NCI-H2107 treated with DMSO at 0.1 percent for 48 hours (cell line): ENCODE data around the gene LTBP3.

Experiments
- DNase-seq: peaks from one replicate; lab custom pipeline; 2025; ENCODE audit not compliant: unreplicated experiment; lab: John Stamatoyannopoulos, UW

LTBP3 gene

DNA sequence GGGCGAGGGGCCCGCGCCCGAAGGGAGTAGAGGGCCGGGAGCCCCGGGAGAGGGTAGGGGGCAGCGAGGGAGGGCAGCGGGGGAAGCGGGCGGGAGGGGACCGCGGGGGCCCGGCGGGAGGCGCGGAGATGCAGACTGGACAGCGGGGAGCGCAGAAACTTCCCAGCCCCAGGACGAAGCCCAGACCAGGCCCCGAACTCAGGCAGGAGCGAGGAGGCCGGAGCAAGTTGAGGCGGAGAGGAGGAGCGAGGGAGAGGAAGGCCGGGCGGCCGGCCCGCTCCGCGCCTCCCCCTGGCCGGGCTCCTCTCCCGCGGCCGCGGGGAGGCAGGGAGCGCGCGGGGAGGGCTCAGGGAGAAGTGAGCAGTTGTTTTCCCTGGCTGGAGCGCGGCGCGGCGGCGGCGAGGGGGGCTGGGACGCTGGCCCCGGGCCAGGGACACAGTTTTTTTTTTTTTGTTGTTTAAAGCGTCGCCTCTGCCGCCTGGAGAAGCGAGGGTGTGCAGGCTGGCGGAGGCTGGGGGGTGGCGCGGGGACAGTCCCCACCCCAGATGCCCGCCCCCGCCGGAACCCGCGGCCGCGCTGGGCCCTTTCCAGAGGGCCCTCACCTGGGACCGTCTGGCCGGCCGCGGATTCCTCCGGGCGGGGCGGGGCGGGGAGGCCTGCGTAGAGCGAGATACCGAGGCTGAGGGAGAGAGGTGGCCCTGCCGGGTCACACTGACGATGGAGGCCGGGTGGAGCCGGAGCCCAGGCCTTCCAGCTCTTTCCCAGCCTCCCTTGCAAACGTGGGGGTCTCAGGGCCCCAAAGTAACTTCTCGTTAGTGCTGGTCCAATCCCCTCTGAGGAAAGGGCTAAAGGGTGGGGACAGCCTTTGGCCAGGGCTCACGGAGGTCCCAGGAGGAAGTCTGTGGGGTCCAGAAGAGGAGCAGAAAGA is at the start of gene LTBP3:
Gene LTBP3 (minus strand): TSS at position 358 of the 928 bp plus-strand sequence. CDS start 400 bp downstream, outside the sequence.
- no peak for DNase-seq

DNA sequence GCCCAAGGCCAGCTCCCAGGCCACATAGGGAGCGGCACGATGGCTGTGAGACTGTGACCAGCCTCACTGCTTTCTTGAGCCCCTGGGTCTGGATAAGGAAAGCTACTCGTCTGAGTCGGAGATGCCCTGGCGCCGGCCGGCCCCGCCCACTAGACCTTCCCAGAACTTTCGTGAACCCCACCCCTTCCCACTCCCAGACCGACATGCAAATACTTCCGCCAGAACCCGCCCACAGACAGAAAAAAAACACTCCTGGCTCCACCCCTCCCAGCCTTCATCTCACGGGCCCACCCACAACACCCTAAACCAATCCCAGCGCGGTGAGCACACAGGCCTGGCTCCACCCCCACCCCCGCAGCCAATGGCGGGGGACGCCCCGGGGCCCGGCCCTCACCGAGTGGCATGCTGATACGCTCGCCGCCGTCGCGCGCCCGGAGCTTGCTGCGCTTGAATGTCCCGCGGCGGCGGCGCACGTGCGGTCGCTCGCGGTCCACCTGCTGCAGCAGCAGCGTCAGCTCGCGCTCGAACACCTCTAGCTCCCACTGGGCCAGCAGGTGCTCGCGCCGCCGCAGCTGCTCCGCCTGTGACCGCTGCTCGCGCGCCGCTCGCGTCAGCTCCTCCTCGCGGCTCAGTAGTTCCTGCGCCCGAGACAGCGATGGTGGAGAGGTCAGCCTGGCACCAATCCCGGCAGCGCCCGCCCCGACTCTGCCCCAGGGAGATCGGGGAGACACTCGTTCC is 48.9 kb upstream of the LTBP3 start:
- DNase-seq: no peak

DNA sequence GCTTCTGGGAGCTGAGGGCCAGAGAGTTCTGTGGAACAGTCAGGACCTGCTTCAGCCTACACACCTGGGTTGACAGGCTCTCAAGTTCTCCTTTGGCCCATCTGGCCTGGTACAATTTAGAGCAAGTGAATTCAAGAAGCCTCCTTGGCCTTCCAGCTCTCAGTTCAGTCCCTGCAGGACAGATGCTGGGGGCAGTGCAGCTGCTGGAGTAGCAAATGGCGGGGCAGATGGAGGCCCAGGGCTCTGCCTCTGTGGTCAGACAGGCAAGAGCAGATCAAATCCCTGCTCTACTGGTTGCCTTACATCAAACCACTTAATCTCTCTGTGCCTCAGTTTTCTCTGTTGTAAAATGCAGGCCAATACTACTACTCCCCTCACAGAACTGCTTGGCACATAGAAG is 46.1 kb upstream of the LTBP3 start:
- no peak for DNase-seq

DNA sequence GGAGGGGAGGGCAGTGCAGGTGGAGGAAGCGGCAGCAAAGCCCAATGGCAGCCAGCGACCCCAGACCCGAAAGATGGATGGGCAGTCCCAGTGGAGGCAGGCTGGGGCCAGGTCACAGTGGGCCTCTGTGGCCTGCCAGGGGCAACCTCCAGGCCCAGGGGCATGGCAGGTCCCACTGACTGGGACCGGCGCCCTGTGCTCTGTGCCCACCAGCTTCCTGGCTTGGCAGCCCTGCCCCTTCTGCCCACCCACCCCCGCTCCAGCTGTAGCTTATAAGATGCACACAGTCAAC is 41.7 kb upstream of the LTBP3 start:
- DNase-seq: no peak

DNA sequence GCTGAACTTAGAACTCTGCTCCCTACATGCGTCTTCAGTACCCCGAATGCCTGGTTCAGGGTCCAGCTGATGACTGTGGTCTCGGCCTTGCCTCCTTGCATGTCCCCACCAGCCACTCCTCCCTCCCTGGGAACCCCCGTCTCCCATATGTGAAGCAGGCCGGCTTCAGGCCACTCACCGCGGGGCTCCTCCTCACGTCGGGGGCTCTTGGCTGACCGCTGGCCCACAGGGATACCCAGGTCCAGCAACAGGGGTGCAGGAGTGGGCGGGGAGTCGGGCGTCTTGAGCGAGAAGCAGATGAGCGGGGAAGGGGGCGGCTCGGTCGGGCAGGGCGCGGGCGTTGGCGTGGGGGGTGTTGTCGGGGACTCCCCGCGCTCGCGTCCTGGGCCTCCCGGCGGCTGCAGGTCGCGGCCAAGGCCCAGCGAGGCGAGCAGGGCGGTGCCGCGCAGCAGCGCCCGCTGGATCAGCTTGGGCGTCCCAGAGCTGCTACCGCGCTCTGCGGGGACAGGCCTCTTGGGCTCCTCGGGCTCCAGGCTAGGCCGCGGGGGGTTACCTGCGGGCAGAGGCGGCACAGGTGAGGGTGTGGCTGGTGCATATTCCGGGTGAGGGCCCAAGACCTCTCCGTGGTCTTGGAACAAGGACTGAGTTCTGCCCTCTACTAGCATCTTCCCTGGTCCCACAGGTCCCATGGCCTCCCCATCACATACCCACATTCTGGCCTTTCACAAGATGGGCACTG is 41.2 kb upstream of the LTBP3 start:
- DNase-seq: no peak

DNA sequence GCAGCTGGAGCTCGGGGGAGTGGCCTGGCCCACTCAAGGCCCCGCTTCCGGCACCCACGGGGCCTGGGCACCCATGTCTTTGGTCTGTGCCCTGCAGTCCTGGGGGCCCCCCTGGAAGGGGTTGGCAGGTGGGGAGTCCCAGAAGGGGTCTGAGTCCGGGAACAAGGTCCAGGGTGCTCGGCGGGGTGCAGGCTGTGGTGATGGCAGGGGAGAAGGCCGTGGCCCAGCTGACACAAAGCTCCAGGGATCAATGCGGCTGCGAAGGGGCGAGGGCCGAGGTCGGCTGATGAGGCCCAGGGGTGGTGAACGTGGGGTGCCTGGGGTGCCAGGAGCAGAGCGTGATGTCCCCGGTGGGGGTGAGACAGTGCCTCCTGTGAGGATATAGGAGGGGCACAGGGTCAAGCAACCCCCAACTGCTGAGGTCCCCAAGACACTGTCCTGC is 40.1 kb upstream of the LTBP3 start:
- no peak for DNase-seq

DNA sequence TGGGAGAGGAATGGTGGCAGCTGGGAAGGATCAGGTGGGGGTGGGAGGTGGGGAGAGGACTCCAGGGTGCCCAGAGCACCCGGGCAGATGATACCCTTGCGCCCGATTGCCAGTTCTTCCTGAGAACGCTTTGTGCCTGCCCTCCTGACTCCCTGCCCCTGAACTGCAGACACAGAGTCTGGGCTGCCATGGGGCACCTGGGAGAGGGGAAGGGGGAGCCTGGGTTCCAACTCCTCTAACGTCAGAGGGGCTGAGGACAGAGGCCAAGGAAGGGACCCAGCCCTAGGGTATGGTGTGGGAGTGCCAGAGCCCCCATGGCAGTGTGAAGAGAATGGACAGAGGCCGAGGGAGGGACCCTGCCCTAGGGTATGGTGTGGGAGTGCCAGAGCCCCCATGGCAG is 38.4 kb upstream of the LTBP3 start:
- DNase-seq: no peak

DNA sequence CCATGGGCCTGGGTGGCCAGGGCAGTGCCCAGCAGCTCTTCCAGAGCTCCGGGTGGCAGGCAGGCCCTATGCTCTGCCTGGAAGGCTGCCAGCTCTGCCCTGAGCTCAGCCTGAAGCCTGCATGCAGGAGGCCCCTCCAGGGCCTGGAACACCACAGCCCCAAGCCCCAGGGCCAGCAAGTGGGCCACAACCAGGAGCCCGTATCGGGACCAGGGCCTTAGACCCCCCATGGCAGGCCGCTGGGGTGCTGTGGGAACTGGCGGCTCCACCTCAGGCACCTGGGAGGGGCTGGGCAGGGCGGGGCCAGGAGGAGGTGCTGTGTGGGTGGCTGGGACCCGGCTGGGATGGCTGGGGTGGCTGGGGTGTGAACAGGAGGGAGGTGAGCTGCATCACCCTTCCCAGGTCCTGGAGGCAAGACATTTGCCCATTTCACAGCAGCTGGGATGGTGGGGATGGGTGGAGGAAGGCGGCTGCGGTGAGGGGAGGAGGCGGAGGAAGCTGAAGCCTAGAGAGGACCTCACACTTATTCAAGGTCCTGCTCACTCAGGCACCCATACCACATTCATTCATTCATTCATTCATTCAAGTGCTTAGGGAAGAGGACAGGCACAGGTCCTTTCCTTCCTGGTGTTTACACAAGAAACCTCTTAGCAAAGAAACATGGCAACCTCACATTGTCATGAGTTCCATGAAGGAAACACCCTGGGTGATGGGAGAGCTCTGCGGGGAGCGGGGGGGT is 37.6 kb upstream of the LTBP3 start, which contains the start of gene KCNK7:
Gene KCNK7 (minus strand): TSS at position 258 of the 739 bp plus-strand sequence. CDS start 28 bp downstream, at position 230.
- DNase-seq: no peak

DNA sequence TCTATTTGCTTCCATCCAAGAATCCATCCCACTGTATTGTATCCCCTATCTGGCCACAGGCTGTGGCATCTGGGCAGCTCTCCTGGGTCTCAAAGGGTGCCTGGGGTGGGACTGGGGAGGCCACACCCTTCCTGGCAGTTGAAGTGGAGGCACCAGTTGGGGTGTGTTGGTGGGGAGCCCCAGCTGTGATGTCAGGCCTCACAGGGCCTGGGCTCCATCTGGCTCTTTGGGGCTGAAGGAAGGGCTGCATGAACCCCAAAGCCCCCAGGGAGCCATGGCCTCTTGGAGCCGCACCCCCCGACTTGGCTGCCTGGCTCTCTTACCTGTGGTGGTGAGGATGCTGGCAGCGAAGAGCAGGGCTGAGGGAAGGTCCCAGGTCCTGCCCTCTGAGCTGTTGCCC is 37.0 kb upstream of the LTBP3 start:
- DNase-seq: no peak

DNA sequence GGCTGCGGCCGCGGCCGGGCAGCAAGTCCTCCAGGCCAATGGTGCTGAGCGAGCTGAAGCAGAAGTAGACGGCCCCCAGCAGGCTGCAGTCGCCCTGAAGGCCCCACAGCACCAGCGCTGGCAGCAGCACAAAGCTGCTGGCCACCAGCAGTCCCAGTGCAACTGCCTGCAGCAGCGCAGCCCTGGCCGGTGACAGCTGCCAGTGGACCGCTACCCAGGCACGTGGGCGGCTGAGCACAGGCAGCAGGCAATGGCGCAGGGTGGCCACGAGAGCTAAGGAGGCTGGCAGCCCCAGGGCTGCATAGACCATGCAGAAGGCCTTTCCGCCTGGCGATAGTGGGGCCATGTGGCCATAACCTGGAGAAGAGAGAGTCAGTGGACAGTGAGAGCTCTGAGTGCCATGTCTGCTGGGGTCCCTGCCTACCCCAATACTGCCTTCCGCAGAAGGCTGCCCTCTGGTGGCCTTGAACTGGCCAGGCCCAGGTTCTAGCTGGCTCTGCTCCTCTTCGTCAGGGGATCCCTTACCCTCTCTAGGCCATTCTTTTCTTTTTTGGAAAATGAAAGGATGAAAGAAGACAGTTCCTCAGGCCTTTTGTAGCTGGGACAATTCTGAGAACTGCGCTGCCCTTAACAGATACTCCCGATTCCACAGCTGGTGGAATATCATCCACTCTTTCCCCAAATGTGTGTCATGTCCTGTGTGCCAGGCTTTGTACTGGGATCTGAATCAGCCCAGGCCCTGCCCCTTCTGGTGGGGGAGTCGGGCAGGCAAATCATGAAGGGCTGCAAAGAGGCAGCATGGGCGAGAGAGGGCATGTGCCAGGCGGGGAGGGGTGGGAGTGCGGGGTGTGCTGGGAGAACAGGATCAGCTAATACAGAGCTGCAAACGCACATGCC is 35.6 kb upstream of the LTBP3 start:
- no peak for DNase-seq

DNA sequence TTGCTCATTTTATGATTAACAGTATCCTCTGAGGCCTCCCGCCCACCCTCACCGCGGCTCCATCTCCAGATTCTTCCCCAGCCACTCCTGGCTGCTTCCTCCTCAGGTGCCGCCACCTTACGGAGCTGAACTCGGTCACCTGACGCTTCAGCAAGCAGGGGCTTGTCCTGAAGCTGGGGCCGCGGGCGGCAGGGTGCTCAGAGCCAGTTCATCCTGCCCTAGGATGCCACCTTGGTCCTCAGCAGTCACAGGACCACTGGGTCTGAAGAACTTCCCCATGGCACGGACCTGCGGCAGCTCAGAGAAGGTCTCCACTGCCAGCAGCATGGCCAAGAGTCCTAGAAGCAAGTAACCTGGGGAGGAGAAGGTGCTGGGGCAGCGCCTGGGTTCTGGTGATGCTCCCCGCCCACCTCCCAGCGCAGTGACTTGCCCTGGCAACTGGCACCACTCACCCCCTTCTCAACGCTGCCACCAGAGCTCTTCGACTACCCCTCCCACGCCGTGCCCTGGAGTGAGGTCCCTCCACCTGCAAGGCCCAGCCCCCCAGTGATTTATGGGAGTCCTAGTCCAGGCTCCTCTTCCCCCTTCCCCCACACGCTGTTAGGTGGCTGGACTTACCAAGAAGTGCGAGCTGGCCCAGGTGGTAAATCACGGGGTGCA is 34.8 kb upstream of the LTBP3 start:
- DNase-seq: no peak

DNA sequence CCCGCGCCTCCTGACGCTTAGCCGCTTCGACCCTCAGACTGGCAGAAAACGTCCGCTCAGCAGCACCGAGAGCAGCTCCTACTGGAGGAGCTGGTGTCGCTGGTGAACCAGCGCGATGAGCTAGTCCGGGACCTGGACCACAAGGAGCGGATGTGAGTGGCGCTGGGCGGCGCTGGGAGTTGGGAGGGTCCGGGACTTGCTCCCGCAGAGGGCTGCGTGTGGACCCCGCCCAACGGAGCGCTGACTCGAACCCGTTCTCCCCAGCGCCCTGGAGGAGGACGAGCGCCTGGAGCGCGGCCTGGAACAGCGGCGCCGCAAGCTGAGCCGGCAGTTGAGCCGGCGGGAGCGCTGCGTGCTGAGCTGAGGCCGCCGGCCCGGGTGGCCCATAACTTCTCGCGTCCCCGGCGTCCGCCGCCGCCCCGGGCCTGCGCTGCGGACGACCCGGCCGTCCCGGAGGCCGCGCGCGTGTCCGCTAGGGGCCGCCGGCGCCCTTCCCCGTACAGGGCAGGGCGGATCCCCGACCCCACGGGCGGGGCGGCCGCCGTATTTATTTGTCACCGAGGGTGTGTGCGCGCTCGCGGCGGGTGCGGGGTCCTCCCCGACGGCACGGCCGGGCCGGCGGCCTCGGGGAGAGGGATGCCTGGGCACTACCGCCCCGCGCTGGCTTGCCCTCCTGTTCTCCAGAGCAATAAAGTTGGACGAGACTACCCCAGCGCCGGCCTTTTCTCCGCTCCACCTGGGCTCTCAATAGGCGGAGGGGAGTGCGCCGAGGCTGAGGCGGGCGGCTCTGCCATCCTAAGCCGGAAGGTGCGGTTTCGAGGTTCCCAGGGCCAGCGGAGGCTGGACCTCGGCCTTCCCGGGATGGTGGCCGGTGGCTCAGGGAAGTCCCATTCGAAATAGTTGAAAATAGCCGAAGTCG is 34.0 kb upstream of the LTBP3 start:
- no peak for DNase-seq

DNA sequence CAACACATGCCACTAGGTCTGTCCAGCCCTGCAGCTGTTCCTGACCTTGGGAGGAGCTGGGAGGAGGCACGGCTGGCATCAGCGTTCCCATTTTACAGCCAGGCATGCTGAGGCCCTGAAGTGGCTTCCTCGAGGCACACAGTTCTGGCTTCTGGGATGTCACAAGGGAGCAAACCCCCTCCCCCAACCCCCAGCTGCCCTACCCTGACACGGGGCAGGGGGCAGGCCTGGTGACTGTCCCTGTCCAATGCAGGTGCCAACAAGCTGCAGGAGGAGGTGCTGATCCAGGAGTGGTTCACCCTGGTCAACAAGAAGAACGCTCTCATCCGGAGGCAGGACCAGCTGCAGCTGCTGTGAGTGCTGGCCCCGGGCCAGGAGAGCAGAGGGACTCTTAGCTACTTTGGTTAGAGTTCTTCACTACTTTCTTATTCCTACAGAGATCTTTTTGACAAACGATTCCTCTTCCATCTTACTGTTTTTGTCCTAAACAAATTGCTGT is 32.1 kb upstream of the LTBP3 start:
- peak; percentile 20 for DNase-seq

DNA sequence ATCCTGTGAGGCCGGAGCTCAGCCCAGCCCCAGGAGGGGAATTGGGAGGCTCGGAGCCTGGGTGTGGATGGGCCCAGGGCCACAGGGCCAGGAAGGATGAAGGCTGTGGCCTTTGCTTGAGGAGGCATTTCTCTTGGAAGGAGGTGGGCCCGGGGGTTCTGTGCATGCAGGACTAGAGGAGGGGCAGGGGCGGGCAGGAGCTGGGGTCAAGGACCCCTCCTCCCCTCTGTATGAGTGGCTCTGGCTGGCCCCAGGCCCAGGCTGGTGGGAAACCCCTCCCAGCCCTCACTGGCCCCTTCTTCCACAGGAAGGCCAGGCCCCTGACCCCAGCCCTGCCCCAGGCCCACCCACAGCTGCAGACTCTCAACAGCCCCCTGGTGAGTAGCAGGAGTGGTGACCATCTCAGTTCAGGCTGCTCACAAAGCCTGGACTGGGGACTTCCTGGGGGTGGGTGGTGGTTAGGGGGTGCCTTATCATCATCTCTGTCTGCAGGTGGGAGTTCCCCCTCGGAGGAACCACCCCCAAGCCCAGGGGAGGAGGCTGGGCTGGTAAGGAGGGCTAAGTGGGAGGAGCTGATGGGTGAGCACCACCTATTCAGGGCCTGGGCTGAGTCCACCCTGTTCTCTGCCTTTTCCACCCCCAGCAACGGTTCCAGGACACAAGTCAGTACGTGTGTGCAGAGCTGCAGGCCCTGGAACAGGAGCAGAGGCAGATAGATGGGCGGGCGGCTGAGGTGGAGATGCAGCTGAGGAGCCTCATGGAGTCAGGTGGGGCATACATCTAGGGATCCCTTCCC is 31.5 kb upstream of the LTBP3 start:
- DNase-seq: no peak

DNA sequence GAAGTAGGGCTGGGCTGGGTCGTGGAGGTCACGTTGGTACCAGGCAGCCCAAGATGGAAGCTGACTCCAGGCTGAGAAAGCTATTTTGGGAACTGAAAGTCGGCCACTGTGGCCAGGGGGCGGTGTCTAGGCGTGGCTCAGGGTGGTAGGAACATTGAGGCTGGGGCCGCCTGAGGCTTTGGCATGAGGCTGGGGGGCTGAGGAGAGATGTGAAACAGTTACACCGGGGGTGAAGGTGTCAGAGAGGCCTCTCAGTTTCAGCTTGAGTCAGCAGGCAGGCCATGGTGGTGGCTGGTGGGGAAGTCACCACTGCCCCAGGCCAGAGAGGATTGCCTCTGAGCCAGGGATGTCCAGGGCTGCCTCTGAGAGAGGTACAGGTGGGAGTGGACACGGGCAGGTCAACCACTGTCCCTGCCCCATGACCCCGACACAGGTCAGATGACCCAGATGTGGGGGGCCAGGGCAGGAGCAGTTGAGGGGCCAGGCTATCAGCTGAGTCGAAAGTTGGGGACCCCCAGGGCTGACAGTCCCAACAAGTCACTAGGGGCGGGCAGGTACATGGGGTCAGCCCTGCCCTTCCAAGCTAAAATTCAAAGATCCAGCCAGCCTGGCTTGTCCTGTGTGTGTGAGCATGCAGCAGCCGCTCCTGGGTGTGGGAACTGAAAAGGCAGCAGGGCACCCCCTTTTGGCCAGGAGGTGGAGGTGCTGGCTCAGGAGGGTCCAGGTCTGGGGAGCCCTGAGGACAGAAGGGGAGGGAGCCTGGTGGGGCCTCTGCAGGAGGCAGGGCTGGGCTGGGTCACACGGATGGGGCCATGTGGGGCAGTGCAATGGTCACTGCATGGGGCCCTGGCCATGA is 30.3 kb upstream of the LTBP3 start:
- DNase-seq: no peak

DNA sequence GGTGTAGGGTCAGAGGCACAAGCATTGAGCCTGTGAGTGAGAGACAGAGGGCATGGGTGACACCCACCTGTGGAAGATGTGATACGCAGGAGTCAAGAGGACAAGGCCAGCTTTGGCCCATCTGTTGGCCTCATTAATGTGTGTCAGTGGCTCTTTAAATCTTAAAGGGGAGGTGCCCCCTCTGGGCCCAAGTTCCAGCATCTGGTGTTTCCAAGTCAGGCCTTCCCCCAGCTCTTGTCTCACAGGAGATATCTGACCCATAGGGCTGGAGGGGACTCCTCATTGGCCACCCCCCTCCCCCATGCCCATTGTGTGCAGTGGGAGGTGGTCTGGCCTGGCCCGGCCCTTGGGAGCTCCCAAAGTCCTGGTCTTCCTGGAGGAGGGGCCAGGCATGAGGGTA is 28.5 kb upstream of the LTBP3 start:
- DNase-seq: no peak
